ENCODE data around the gene CSMD2.

DNA sequence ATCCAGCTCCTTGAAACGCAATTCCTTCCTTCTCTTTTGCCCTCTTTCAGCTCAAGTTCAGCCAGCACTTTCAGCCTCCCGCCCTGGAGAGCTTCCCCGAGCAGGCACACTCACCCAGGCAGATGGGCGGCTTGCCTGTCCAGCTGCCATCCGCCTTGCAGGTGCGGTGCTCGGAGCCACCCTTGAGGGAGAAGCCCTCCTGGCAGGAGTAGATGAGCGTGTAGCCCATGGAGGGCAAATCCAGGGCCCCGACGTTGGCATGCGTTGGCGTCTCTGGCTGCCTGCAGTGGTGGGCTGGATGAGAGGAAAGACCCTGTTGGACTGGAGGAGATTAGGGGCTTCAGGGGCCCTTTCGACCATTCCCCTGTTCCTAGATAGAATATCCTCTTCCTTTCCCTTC is 632.1 kb downstream of the CSMD2 start:
- TF ChIP-seq, protein P1, sequence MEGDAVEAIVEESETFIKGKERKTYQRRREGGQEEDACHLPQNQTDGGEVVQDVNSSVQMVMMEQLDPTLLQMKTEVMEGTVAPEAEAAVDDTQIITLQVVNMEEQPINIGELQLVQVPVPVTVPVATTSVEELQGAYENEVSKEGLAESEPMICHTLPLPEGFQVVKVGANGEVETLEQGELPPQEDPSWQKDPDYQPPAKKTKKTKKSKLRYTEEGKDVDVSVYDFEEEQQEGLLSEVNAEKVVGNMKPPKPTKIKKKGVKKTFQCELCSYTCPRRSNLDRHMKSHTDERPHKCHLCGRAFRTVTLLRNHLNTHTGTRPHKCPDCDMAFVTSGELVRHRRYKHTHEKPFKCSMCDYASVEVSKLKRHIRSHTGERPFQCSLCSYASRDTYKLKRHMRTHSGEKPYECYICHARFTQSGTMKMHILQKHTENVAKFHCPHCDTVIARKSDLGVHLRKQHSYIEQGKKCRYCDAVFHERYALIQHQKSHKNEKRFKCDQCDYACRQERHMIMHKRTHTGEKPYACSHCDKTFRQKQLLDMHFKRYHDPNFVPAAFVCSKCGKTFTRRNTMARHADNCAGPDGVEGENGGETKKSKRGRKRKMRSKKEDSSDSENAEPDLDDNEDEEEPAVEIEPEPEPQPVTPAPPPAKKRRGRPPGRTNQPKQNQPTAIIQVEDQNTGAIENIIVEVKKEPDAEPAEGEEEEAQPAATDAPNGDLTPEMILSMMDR (conservative IDR thresholded peaks at IDR 0.05 in 1 of 2, IDR thresholded peaks at IDR 0.05 in 1 of 2; ENCODE audit: low read depth in 1 of 2, low read length in 2 of 2), result no peak
- TF ChIP-seq EZH2 (IDR thresholded peaks at IDR 0.05; ENCODE audit: low read length, missing control alignments), result no peak
